Cardiac muscle cell (in vitro differentiated cells and primary cell): ENCODE data around the gene MFRP. TPM values are rescaled to one million over a fixed set of nuclear protein-coding genes. Genes with fewer than 3 reads are reported as not detected.

Source experiments
- DNase-seq, 2 donors: peaks; one replicate each; pipeline versions ENCODE4 v3.0.0 to v3.0.0-alpha.2; 2010 to 2017; ENCODE audit warnings: low read depth in 1 of 2, low spot score in 1 of 2
- H3K27ac ChIP-seq: fragments of 200-600 bp; sonication (generic); 2 replicates; pipeline ENCODE4 v1.5.1; 2016
- H3K27me3 ChIP-seq: fragments of 200-600 bp; sonication (generic); 2 replicates; pipeline ENCODE4 v1.6.0; 2016; ENCODE audit warnings: control low read depth
- H3K36me3 ChIP-seq: fragments of 200-600 bp; sonication (generic); 2 replicates; pipeline ENCODE4 v1.5.1; 2016; ENCODE audit warnings: control low read depth
- H3K4me1 ChIP-seq: fragments of 200-600 bp; sonication (generic); 2 replicates; pipeline ENCODE4 v1.8.1; 2017; ENCODE audit warnings: low read depth, mild to moderate bottlenecking, mixed run types
- H3K4me3 ChIP-seq: fragments of 200-600 bp; sonication (generic); 2 replicates; pipeline ENCODE4 v1.5.1; 2016; ENCODE audit warnings: mild to moderate bottlenecking
- H3K9me3 ChIP-seq: fragments of 200-600 bp; sonication (generic); 2 replicates; pipeline ENCODE4 v1.5.1; 2017; ENCODE audit warnings: low read depth, mild to moderate bottlenecking, control low read depth
- polyA plus RNA-seq: library from polyadenylated mRNA; unstranded; fragments of >200 nt; fragmentation: Nextera tagmentation; extraction: Ambion mirVana; gene quantifications from 2 replicates; pipeline ENCODE4 v1.2.1, GENCODE V29; 2016
- total RNA-seq: library from RNA; depleted of rRNA; stranded (reverse); fragments of >200 nt; gene quantifications from 2 replicates; pipeline ENCODE4 v1.2.3, GENCODE V29; 2016
- TF ChIP-seq, protein P1 (sequence below): IDR thresholded peaks from 2 replicates; pipeline ENCODE4 v1.5.1; 2012; ENCODE audit warnings: low read depth, mild to moderate bottlenecking, low read length

The MFRP gene
- total and polyA plus RNA-seq, 2 experiments from 2014 or later, result not detected

DNA sequence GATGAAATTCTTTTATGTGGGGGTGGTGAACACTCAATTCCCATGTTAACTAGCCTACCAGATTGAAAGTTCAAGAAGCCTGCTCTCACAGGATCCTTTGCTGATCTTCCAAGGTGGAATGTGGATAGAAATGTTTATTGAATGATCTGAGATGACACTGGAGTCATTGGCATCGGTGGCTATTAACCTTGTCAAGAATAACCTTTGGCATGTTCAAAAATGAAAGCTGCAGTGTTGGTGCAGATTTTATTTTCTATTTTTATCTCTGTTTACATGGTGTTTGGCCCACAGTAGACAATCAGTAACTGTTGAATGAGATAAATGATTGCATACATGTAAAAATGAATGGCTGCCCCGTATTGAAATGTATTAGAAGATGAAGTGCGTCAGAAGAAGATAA, 48.6 kb downstream of the MFRP start:
- no peak overlapping the region for H3K4me3 ChIP-seq
- no peak for DNase-seq
- H3K36me3 ChIP-seq, result peaks cover 36% of the 10 kb centered on the region
- TF ChIP-seq, protein P1, sequence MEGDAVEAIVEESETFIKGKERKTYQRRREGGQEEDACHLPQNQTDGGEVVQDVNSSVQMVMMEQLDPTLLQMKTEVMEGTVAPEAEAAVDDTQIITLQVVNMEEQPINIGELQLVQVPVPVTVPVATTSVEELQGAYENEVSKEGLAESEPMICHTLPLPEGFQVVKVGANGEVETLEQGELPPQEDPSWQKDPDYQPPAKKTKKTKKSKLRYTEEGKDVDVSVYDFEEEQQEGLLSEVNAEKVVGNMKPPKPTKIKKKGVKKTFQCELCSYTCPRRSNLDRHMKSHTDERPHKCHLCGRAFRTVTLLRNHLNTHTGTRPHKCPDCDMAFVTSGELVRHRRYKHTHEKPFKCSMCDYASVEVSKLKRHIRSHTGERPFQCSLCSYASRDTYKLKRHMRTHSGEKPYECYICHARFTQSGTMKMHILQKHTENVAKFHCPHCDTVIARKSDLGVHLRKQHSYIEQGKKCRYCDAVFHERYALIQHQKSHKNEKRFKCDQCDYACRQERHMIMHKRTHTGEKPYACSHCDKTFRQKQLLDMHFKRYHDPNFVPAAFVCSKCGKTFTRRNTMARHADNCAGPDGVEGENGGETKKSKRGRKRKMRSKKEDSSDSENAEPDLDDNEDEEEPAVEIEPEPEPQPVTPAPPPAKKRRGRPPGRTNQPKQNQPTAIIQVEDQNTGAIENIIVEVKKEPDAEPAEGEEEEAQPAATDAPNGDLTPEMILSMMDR, result no peak
- no peaks in the 10 kb centered on the region for H3K27me3 ChIP-seq
- no peaks in the 10 kb centered on the region for H3K4me1 ChIP-seq
- H3K27ac ChIP-seq, result no peak overlapping the region
- H3K9me3 ChIP-seq, result no peaks in the 10 kb centered on the region

DNA sequence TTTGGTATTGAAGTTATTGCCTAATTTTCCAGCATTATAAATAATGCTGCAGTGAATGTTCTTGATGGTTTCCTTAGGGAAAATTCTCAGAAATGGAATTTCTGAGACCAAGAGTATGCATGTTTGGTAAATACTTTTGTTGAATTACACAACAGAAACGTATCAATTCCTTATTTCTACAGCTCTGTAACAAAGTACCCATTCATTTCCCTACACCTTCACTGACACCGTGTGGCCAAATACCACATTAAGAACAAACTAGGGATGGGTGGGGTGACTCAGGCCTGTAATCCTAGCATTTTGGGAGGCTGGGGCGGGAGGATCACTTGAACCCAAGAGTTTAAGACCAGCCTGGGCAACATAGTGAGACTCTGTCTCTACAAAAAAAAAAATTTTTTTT, 51.3 kb downstream of the MFRP start:
- H3K27ac ChIP-seq, result no peak overlapping the region
- no peaks in the 10 kb centered on the region for H3K9me3 ChIP-seq
- TF ChIP-seq, protein P1, result no peak
- peak in 1 of 2 donors; percentile 35 for DNase-seq
- H3K36me3 ChIP-seq, result peaks cover 36% of the 10 kb centered on the region
- H3K4me1 ChIP-seq, result no peaks in the 10 kb centered on the region
- H3K4me3 ChIP-seq, result no peak overlapping the region
- no peaks in the 10 kb centered on the region for H3K27me3 ChIP-seq

DNA sequence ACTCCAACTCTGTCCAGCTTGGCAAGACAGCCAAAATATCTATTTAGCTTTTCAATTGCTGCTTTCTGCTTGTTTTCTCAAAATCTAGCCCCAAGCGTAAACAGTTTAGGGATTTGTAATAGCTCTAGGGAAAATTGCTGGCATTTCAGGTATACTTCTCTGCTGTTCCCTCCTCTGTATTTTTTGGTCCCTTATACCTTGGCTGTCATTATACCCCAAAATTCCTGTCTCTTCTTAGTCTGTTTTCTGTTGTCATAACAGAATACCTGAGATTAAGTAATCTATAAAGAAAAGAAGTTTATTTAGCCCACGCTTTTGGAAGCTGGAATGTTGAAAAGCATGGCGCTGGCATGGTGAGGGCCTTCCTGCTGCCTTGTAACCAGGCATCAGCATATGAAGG, 53.0 kb downstream of the MFRP start:
- Histone ChIP-seq H3K4me1 (no peaks in the 10 kb centered on the region), H3K9me3 (no peaks in the 10 kb centered on the region), H3K36me3 (peaks cover 25% of the 10 kb centered on the region), H3K27ac (no peak overlapping the region), H3K27me3 (no peaks in the 10 kb centered on the region), H3K4me3 (no peak overlapping the region)
- DNase-seq, result no peak
- TF ChIP-seq, protein P1, result no peak

DNA sequence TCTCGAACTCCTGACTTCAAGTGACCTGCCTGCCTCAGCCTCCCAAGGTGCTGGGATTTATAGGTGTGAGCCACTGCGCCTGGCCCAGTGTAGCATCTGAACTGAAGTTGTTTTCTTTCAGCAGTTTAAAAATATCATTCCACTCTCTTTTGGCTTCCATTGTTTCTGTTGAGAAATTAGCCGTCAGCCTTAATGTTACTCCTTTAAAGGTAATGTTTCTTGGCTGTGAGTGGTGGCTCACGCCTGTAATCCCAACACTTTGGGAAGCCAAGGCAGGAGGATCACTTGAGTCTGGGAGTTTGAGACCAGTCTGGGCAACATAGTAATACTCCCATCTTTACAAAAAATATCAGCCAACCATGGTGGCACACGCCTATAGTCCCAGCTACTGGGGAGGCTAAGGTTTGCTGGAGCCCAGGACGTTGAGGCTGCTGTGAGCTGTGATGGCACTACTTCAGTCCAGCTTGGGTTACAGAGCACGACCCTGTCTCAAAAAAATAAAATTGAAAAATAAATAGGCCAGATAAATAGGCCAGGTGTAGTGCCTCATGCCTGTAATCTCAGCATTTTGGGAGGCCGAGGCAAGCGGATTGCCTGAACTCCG, 55.5 kb downstream of the MFRP start:
- TF ChIP-seq, protein P1, result no peak
- Histone ChIP-seq H3K4me1 (no peaks in the 10 kb centered on the region), H3K36me3 (peaks cover 22% of the 10 kb centered on the region), H3K27me3 (no peaks in the 10 kb centered on the region), H3K4me3 (no peak overlapping the region), H3K27ac (no peak overlapping the region), H3K9me3 (no peaks in the 10 kb centered on the region)
- no peak for DNase-seq

Other genes starting within 250 kb of the MFRP start
- 31.4 and 36.0 TPM in 2 replicates for gene DPAGT1, start 244.9 kb downstream of the MFRP start, total RNA-seq
- gene DPAGT1, start 244.9 kb downstream of the MFRP start, polyA plus RNA-seq, result 57.9 and 77.3 TPM in 2 replicates
- gene C2CD2L, start 239.4 kb downstream of the MFRP start, total RNA-seq, result 16.4 and 20.8 TPM in 2 replicates
- 11.1 and 14.8 TPM in 2 replicates for gene C2CD2L, start 239.4 kb downstream of the MFRP start, polyA plus RNA-seq
- 21.6 and 28.2 TPM in 2 replicates for gene HINFP, start 225.1 kb downstream of the MFRP start, total RNA-seq
- gene HINFP, start 225.1 kb downstream of the MFRP start, polyA plus RNA-seq, result 33.2 and 34.1 TPM in 2 replicates
- 1.9 and 3.2 TPM in 2 replicates for gene ABCG4, start 197.7 kb downstream of the MFRP start, total RNA-seq
- 2.4 and 5.6 TPM in 2 replicates for gene ABCG4, start 197.7 kb downstream of the MFRP start, polyA plus RNA-seq
- gene NLRX1, start 178.0 kb downstream of the MFRP start, total RNA-seq, result 24.7 and 36.8 TPM in 2 replicates
- gene NLRX1, start 178.0 kb downstream of the MFRP start, polyA plus RNA-seq, result 16.1 and 25.5 TPM in 2 replicates
- 0.18 and 0.69 TPM in 2 replicates for gene NHERF4, start 161.2 kb downstream of the MFRP start, total RNA-seq
- gene NHERF4, start 161.2 kb downstream of the MFRP start, polyA plus RNA-seq, result 0.17 and 0.29 TPM in 2 replicates
- gene CBL, start 140.4 kb downstream of the MFRP start, total RNA-seq, result 10.3 and 18.3 TPM in 2 replicates
- gene CBL, start 140.4 kb downstream of the MFRP start, polyA plus RNA-seq, result 6.5 and 8.9 TPM in 2 replicates
- 32.5 and 49.3 TPM in 2 replicates for gene MCAM, start 29.6 kb downstream of the MFRP start, total RNA-seq
- gene MCAM, start 29.6 kb downstream of the MFRP start, polyA plus RNA-seq, result 13.8 and 14.8 TPM in 2 replicates
- gene RNF26, start 12.2 kb downstream of the MFRP start, total RNA-seq, result 7.3 and 18.6 TPM in 2 replicates
- 45.6 and 99.8 TPM in 2 replicates for gene RNF26, start 12.2 kb downstream of the MFRP start, polyA plus RNA-seq
- gene C1QTNF5, start 5.8 kb downstream of the MFRP start, total RNA-seq, result 3.4 and 8.0 TPM in 2 replicates
- gene C1QTNF5, start 5.8 kb downstream of the MFRP start, polyA plus RNA-seq, result 5.8 and 10.4 TPM in 2 replicates
- 28.3 and 39.0 TPM in 2 replicates for gene USP2, start 35.0 kb upstream of the MFRP start, total RNA-seq
- 36.5 and 44.1 TPM in 2 replicates for gene USP2, start 35.0 kb upstream of the MFRP start, polyA plus RNA-seq
- 2.1 and 6.3 TPM in 2 replicates for gene THY1, start 76.5 kb upstream of the MFRP start, total RNA-seq
- gene THY1, start 76.5 kb upstream of the MFRP start, polyA plus RNA-seq, result 6.8 and 7.5 TPM in 2 replicates